GM19463 (cell line): ENCODE results near the gene MGRN1.
A peak's percentile ranks its signal among the peaks of the same experiment; 100 is the strongest.

Experiments
- ATAC-seq: cut with Tn5 transposase; IDR thresholded peaks from one replicate; pipeline ENCODE4 v1.9.1; 2021; ENCODE audit warnings: mild to moderate bottlenecking, moderate library complexity; ENCODE audit not compliant: unreplicated experiment

MGRN1 gene

DNA sequence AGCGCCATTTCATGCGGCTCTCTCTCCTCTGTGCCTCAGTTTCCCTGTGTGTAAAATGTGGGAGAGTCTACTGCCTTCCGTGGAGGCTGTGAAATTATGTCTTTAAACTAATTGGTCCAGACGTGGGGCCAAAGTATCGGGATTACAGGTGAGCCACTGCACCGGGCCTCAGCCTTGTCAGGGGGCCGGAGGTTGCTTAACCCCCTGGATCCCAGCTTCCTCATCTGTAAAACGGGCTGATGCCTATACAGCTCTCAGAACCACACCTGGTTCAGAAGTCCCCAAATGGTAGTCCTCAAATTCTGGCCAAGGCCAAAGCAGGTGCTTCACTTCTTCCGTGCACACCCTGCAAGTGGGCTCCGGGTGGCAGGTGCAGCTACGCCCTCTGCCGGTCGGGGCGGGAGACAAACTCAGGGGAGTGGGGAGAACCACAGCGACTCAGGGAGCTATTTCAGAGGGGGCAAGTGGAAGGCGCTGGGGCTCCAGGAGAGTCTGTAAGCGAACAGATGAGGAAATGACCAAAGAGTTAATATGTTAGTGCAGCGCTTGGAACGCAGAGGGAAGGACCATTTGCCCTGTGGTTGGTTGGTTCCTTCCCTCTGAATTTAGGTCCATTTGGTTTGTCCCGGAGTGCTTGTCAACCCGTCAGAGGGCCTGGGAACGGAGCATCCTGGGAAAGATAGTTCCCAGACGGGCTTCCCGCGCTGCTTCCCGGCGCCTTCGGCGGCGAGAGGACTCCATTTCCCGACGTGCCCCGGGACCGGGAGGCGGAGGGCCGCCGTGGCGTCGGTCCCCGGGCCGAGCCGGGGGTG, at the start of gene MGRN1:
TSS of gene MGRN1 (plus strand) at position 812 of the 812 bp plus-strand sequence. CDS start 135 bp downstream, outside the sequence.
- ATAC-seq = peak; percentile 60

DNA sequence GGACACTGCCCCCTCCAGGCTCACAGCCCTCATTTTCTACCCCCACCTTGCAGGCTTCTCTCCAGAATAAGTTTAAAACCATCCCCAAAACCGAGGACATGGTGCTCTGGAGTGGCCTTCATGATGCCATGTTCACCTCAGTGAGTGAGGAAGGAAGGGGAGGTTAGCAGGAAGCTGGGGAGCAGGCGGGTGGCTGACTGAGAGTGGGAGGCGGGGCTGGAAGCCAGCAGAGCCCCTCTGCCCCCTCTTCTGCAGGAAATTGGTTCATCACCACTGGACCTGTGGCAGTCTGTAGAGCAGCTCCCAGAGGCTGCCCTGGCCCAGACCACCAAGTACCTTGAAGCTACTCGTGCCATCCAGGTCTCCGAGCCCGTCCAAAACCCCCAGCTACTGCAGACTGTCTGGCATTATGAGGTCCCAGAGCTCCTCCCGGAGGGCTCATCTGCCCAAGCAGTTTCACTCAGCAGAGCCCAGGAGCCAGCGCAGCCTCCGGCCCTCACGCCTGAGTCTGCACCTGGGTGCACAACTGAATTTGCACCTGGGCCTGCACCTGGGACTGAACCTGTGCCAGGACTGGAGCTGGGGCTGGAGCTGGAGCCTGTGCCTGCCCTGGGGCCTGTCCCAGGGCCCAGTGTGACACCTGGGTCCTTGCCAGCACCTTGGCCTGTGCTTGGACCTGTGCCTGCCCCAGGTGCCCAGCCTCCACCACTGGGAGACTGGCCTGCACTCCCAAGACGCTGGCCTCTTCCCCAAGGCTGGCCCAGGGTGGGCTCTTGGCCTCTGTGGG, 49.5 kb upstream of the MGRN1 start:
- no peak for ATAC-seq

DNA sequence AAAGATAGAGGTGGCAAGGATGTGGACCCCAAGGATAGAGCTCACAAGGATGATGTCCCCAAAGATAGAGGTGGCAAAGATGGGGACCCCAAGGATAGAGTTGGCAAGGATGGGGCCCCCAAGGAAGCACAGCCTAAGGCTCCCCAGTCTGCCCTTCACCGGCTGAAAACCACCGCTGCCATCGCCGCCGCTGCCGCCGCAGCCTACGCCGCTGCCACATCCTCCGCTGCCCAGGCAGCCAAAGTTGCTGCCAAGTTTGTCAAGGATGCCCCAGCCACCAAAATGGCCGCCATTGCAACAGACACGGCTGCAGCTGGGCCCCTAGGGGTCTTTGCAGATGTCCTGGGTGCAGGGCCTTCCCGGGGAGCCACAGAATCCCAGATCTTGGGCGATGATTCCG, 48.6 kb upstream of the MGRN1 start:
- no peak for ATAC-seq

DNA sequence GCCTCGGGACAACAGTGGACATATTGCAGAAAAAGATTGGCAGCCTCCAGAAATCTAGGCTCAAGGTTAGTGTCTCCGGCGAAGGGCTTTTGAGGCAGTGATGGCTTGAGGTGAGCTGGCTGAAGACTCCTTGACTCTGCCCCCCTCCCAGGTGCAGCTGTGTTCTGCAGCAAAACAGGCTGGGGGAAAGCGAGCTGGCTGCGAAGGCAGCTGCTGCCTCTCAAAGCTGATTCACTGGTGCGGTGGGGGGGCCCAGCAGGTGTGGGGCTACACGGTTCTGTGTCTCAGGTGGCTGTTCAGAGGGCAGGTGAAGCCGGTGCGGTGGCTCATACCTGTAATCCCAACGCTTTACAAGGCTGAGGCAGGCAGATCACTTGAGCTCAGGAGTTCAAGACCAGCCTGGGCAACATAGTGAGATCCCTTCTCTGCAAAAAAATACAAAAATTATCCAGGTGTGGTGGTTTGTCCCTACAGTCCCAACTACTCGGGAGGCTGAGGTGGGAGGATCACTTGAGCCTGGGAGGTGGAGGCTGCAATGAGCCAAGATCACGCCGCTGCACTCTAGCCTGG, 45.6 kb upstream of the MGRN1 start:
- no peak for ATAC-seq

DNA sequence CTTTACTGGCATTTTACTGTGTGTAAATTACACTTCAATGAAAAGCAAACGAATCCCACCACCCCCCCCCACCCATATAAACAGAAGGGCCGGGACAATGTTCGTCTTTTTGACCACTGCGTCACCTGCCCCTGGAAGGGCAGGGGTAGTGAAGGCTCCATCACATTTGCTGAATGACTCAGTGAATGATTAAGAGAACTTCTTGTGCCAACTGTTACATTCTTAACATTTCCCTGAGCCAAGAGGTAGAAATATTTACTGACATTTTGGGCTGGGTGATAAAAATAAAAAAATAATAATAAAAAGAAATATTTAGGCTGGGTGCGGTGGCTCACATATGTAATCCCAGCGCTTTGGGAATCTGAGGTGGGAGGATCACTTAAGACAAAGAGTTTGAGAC, 44.4 kb upstream of the MGRN1 start:
- no peak for ATAC-seq

DNA sequence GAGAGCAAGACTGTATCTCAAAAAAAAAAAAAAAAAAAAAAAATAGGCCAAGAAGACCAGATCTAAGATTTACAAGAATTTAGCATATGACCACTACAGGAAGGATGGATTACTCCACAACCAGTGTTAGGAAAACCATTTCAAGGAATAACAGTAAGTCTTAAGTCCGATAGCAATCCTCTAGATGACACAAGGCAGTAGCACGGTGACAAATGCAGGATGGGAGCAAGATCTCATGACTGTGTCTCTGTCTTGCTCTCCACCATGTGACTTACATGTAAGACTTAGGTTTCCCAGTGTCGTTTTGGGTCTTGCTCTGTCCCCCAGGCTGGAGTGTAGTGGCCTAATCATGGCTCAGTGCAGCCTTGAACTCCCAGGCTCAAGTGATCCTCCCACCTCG, 40.7 kb upstream of the MGRN1 start:
- no peak for ATAC-seq

DNA sequence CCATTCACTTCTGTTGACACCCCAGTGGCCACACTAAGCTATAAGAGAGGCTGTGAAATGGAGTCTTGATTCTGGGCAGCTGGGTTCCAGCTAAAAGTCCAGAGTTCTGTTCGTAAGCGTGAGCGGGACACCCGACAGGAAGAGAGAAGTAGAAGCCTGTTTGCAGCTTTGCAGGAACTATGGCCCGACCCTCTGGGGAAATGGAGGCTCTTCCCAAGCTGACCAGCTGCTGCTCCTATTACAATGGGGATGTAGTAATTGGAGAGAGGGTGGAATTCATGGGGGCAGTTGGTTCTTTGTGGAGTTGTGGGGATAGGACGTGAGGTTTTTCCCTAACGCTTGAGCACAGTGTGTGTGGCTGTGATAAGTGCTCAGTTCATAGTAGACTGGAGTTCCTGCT, 38.3 kb upstream of the MGRN1 start:
- no peak for ATAC-seq

DNA sequence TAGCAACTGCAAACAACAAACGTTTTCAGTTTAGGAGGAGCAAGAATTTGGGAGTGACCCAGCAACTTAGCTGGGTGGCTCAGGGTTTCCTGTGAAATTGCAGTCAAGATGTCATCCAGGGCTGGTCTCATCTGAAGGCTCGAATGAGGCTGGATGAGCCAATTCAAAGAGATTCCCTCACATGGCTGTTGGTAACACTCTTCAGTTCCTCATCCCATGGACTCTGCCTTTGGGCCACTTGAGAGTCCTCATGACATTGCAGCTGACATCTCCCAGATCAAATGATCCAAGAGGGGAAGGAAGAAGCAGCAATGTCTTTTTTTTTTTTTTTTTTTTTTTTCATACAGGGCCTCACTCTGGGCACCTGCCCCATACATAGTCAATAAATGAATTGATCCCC, 36.2 kb upstream of the MGRN1 start:
- no peak for ATAC-seq

DNA sequence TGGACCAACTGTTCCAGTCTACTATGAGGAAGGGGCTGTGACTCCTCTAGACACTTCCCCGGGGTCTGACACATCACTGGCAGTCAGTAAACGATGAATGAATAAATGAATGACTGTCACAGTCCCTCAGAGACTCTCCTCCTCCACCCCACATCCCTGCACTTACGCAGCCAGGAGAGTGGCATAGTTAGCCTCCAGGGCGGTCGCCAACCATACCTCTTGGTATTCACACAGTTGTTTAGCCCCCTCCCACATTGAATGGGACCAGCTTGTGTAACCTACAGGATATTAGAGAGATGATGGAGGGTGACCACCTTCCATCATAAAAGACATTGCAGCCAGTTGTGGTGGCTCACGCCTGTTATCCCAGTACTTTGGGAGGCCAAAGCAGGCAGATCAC, 35.7 kb upstream of the MGRN1 start:
- ATAC-seq = no peak

DNA sequence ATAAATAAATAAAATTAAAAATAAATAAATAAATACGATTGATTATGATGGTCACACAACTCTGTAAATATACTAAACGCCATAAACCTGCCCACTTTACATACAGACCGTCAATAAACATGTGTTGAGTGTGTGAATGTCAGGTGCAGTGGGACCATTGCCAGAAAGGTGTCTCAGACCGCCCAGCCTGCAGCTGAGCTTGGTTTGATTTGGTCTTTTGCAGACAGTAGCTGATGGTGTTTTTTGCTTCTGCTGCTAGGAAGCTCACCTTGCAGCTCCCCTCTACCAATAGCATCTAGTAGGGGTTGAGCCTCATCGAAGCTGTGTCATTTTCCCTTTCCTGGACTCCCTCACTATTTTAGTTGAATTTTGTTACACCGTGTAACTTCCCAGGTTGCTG, 33.4 kb upstream of the MGRN1 start:
- no peak for ATAC-seq

DNA sequence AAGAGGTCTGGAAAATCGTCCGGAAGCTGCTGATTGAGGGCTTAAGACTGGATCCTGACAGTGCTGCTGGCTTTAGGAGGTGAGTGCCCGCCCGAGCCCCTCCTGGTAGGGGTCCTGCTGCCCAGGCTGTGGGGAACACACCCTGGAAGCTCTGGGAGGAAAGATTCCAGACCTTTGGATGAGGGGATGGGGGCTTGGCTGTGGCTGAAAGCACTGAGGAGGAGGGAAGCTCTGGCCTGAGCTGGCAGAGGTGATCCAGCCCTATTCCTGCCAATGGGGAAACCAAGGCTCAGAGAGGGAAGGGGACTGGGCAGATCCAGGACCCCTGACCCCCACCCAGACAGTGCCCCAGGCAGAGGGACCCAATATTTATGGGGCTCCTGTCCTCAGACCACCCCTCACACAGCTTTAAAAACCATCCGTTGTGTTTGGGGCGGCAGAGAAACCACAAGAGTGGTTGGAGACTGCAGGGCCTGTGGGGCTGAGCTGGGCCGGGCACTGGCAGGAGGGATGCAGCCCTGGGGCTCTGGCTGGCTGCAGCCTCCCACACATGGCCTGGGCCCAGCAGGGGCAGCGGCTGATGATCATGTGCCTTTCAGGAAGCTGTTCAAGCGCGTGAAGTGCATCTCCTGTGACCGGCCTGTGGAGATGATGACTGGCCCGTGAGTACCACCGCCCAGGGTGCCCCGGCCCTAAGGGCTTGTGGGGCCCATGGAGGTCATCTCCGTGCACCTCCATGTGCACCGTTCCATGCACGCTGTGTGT, 32.7 kb upstream of the MGRN1 start:
- no peak for ATAC-seq

DNA sequence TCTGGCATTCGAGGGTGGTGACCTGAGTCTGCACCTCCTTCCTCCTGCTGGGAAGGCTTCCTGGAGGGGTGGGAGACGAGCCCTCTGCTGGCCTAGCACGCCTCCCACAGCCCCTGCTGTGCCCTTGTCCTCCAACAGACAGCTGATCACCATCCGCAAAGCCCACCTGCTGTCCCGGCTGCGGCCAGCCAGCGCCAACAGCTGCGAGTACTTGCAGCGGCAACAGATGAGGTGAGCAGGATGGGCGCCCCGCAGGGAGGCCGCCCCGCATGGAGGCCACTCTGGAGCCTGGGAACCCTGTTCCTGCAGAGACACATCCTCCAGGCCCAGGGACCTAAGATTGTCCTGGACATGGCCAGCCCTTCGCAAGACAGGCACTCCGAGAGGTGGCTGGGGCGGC, 31.5 kb upstream of the MGRN1 start:
- ATAC-seq = no peak

DNA sequence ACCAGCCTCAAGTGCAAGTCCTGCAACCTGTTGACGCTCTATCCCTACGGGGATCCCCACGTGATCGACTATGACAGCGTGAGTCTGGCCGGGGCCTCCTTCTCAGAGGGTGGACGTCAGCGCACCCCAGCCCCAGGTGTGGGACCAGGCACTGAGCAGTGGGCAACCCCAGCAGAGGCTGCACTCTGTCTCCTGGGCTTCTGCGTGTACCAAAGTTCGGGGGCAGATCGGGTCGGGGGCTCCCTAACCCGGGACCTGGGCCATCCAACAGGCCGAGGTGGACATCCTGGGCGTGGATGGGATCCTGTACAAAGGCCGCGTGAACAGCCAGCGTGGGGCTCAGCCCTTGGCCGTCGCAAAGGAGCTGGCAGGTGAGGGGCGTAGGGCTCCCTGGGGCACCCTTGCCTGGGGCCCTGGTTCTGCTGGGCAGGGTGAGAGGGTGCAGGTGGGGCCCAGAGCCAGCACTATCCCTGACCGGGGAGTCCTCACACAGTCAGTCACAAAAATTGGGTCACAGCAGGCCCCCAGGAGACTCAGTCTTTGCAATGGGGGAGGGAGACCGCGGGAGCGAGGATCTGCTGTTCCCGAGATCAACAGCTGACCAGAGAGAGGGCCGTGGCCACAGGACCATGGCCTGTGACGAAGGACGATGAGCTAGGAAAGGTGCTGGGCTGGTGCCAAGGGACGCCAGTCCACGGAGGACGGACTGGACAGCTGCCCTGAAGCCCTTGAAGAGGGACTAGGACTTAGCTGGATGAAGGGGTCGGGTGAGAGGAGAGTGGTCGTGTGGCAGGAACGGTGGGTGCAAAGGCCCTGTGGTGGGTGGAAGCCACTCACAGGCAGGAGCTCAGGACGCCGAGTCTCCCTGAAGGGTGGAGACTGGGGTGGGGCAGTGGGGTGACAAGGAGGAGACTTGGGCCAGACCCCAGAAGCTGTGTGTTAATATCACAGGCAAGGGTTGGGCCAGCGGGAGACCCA, 29.9 kb upstream of the MGRN1 start:
- no peak for ATAC-seq

DNA sequence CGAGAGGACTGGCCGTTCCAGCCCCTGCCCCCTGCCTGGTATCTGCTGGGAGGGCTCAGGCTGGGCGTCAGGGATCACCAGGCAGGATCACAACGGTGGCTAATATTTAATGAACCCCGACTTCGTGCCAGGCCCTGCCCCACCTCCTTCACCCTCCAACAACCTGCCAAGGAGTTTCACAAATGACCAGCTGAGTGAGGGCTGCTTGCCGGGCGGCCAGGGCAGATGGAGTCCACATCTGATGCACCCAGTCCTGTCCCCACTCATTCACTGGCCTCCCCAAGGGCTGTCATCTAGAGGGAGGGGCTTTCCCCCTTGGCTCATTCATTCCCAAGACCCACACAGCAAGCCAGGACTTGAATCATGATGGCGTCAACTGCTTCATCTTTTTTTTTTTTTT, 27.5 kb upstream of the MGRN1 start:
- ATAC-seq = no peak

DNA sequence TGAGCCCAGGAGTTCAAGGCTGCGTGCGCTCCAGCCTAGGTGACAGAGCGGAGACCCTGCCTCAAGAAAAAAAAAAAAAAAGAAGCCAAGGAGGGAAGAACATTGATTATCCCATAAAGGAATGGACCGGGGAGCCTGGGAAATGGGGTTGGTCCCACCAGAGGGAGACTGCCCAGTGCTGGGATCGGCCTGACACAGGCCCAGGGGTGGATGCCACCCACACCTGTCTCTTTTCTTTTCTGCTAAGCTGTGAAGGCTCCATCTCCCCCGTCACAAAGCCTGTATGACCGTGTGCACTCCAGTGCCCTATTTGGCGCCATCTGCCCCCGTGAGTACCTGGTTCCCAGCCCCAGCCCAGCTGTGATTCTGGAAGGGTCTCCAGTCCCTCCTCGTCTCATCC, 25.6 kb upstream of the MGRN1 start:
- ATAC-seq = no peak

DNA sequence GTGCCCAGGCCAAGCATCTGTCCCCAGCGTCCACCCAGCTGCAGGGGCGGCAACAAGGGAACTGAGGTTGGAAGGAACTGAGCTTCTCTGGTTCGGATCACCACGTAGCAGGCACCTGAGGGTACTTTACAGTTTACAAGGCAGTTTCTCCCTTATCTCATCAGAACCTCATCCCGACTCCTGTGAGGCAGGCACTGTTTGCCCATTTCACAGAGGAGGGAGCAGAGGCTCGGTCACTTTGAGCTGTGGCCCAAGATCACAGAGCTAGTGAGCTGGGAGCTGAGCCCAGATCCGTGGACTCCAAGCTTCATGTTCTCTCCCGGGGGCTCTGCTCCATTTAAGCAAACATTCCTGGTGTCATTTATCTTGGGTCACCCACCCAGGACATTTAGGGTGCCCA, 25.1 kb upstream of the MGRN1 start:
- no peak for ATAC-seq

DNA sequence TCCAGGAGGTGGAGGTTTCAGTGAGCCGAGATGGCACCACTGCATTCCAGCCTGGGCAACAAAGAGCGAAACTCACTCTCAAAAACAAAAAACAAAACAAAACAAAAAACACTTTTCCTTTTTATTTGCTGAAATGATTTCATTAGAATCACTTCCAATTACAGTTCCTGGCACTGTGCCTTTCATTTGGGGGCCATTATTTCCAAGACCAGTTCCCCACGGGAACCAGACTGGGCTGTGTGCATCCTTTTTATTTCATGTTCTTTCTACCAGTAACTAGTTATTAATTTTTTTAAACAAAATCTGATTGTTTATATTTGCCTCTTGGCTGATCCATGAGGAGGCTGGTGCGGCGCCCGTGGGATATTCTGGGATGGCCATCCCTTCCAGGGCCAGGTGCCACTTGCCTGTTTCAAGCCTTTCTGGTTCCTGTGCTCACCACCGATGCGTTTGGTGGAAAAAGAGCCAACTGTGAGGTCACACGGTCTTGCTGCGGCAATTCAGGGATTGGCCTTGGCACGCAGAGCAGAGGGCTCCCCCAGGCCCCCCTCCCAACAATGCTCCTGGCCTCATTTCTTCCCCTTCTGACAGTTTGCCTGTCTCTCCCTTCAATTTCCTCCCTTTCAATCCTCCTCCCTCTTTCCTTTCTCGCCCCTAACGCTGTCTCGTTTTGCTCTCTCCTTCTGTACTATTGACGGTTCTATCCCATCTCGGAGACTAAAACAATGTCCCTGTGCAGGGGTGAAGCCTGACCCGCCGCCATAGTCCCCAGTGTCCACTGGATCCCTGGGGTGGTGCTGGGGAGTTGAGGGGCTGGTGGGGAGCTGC, 23.4 kb upstream of the MGRN1 start:
- ATAC-seq = no peak

DNA sequence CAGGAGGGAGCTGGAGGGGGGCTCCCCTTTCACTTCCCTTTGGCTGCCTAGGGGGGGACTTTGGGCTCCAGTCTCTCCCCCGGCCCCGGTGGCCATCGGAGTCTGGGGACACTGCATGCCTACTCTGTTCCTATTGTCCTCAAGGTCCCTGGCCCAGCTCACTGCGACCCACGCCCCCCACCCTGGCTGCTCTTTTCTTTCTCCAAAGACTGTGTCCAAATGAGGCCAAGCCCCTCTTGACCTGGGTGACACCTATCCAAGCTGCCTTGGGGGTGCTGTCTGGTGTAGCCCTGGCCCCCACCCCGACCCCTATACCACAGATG, 22.8 kb upstream of the MGRN1 start:
- no peak for ATAC-seq

DNA sequence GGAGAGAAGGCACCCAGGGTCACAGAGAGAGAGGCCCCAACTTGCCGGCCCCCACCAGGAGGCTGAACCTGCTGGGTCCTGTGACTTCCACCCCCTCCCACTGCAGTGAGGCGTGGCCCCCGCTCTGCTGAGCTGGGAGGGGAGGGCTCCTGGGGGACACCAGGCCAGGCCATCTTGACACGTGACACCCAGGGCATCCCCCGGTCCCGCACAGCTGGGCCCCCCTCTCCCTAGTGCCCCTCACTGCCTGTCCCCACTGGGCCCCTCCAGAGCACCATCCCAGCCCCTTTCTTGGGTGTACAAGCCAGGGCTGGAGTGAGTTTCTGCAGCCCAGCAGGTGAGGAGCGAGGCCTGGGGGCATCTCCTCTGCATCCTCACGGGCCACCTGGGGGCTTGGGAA, 22.3 kb upstream of the MGRN1 start:
- ATAC-seq = no peak
